ENCODE data around the gene EPB41. TPM values are rescaled to one million over a fixed set of nuclear protein-coding genes. Genes with fewer than 3 reads are reported as not detected.
"Not testable (repeated sequence)": the region's sequence is repeated elsewhere in the genome, so short reads cannot be mapped to it uniquely, and the experiment has no call there.

The EPB41 gene
- total and polyA plus RNA-seq, 9 donors, result 11.2 to 56.4 (median 29.9) TPM

GRCh38 chr1:28934676-28935075, 20.3 kb downstream of the EPB41 start:
- DNase-seq, result no peak

DNA sequence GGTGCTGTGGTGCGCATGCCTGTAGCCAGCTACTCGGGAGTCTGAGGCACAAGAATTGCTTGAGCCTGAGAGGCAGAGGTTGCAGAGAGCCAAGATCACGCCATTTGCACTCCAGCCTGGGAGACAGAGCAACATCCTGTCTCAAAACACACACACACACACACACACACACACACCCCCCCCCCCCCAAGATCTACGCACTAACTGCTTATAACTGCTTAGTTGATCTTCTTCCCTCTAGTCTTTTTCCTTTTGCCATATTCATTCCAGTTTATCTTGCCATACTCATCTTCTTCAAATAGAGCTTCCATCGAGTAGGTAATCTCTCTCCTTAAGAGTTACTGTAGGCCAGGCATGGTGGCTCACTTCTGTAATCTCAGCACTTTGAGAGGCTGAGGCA, 20.9 kb downstream of the EPB41 start:
- intact Hi-C loops (cut with DNase I), result no loop called here

More at GRCh38 chr1:28934676-28935075, 20.3 kb downstream of the EPB41 start:
- Histone ChIP-seq H3K4me3 (no peak overlapping the region), H3K4me1 (ENCODE audit: insufficient read depth) (no peaks in the 10 kb centered on the region), H3K27me3 (no peaks in the 10 kb centered on the region), H3K27ac (no peak overlapping the region), H3K36me3 (no peaks in the 10 kb centered on the region), H3K9me3 (no peaks in the 10 kb centered on the region)
- TF ChIP-seq EP300 (IDR thresholded peaks at IDR 0.05) (no peak), CTCF (IDR thresholded peaks at IDR 0.05) (no peak), POLR2A (IDR thresholded peaks at IDR 0.05) (no peak)
- intact Hi-C loops (cut with DNase I), result no loop called here
- 96 to 98% (median 97%) methylated on average over 5 of the region's 5 CpGs for WGBS, 3 donors

GRCh38 chr1:28936094-28936493, 21.7 kb downstream of the EPB41 start:
- no peak for DNase-seq
- Histone ChIP-seq H3K27me3 (no peaks in the 10 kb centered on the region), H3K4me1 (ENCODE audit: insufficient read depth) (no peaks in the 10 kb centered on the region), H3K4me3 (no peak overlapping the region), H3K9me3 (no peaks in the 10 kb centered on the region), H3K36me3 (no peaks in the 10 kb centered on the region), H3K27ac (no peak overlapping the region)
- intact Hi-C loops (cut with DNase I), result no loop called here
- TF ChIP-seq POLR2A (IDR thresholded peaks at IDR 0.05) (no peak), EP300 (IDR thresholded peaks at IDR 0.05) (no peak), CTCF (IDR thresholded peaks at IDR 0.05) (no peak)
- WGBS, 3 donors, result 91 to 92% (median 91%) methylated on average over 1 of the region's 1 CpG

More for the DNA sequence above, 20.9 kb downstream of the EPB41 start:
- Histone ChIP-seq H3K4me1 (ENCODE audit: insufficient read depth) (no peaks in the 10 kb centered on the region), H3K4me3 (no peak overlapping the region), H3K27me3 (no peaks in the 10 kb centered on the region), H3K9me3 (no peaks in the 10 kb centered on the region), H3K36me3 (no peaks in the 10 kb centered on the region), H3K27ac (no peak overlapping the region)
- 94 to 97% (median 94%) methylated on average over 5 of the region's 5 CpGs for WGBS, 3 donors
- no peak for TF ChIP-seq CTCF (IDR thresholded peaks at IDR 0.05)
- TF ChIP-seq EP300 (IDR thresholded peaks at IDR 0.05), result no peak
- TF ChIP-seq POLR2A (IDR thresholded peaks at IDR 0.05), result no peak
- DNase-seq, result no peak

GRCh38 chr1:28936528-28936927, 22.2 kb downstream of the EPB41 start:
- Histone ChIP-seq H3K9me3 (no peaks in the 10 kb centered on the region), H3K4me3 (no peak overlapping the region), H3K36me3 (no peaks in the 10 kb centered on the region), H3K27ac (no peak overlapping the region), H3K27me3 (no peaks in the 10 kb centered on the region), H3K4me1 (ENCODE audit: insufficient read depth) (no peaks in the 10 kb centered on the region)
- intact Hi-C loops (cut with DNase I), result no loop called here
- DNase-seq, result no peak
- TF ChIP-seq POLR2A (IDR thresholded peaks at IDR 0.05), result no peak

DNA sequence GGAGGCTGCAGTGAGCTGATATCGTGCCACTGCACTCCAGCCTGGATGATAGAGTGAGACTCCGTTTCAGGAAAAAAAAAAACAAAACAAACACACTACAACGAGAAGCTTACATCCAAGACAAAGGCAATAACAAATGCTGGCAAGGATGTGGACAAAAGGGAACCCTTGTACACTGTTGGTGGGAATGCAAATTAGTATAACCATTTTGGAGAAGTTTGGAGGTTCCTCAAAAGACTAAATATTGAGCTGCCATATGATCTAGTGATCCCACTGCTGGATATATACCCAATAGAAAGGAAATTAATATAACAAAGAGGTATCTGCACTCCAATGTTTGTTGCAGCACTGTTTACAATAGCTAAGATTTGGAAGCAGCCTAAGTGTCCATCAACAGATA, 29.2 kb downstream of the EPB41 start:
- 76 to 85% (median 83%) methylated on average over 3 of the region's 3 CpGs for WGBS, 3 donors
- H3K4me1 ChIP-seq (ENCODE audit: insufficient read depth); H3K9me3 ChIP-seq; intact Hi-C loops (cut with DNase I); DNase-seq; H3K27me3 ChIP-seq; H3K27ac ChIP-seq; H3K4me3 ChIP-seq; H3K36me3 ChIP-seq: not testable (repeated sequence)

DNA sequence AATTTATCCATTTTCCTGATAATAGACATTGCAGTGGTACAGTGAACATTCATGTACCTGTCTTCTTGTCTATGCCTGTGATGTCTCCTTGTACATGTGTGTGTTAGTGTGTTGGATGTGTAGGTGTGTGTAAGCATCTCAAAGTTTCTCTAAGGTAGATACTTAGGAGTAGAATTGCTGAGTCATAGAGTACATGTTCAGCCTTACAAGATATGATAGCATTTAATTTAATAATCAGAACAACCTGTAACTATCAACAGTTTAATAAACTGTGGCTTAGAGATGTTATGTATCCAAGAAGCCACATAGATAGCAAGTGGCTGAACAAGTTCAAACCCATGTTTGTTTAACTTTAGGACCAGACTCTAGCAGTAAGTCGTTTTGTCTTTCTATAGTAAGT, 35.6 kb downstream of the EPB41 start:
- WGBS, 3 donors, result 37 to 54% (median 49%) methylated on average over 1 of the region's 1 CpG
- no peaks in the 10 kb centered on the region for H3K27me3 ChIP-seq
- H3K4me1 ChIP-seq (ENCODE audit: insufficient read depth), result peaks cover 2% of the 10 kb centered on the region
- H3K27ac ChIP-seq, result no peak overlapping the region
- no peak for DNase-seq
- H3K36me3 ChIP-seq, result no peaks in the 10 kb centered on the region
- intact Hi-C loops (cut with DNase I), result no loop called here
- H3K9me3 ChIP-seq, result no peaks in the 10 kb centered on the region
- no peak overlapping the region for H3K4me3 ChIP-seq
- TF ChIP-seq CTCF (IDR thresholded peaks at IDR 0.05) (no peak), POLR2A (IDR thresholded peaks at IDR 0.05) (no peak), EP300 (IDR thresholded peaks at IDR 0.05) (no peak)

All from ovary (tissue), 9 donors.